Endothelial cell of umbilical vein (primary cell): ENCODE measurements around the gene HID1.

Experiments
- EZH2 ChIP-seq: IDR thresholded peaks from 2 replicates; pipeline ENCODE4 v1.6.1; 2012; ENCODE audit warnings: borderline replicate concordance, low read depth, mild to moderate bottlenecking, moderate library complexity, low read length, inconsistent platforms; ENCODE audit not compliant: severe bottlenecking
- GATA2 ChIP-seq: IDR thresholded peaks from 2 replicates; pipeline ENCODE4 v1.7.0; 2011; ENCODE audit warnings: low read depth, mild to moderate bottlenecking, moderate library complexity, mixed read lengths, low read length; ENCODE audit not compliant: insufficient read length, insufficient read depth
- JUN ChIP-seq: IDR thresholded peaks from 2 replicates; pipeline ENCODE4 v1.6.1; 2011; ENCODE audit warnings: borderline replicate concordance, low read depth; ENCODE audit not compliant: insufficient read length, insufficient read depth
- MYC ChIP-seq: IDR thresholded peaks from one replicate; pipeline ENCODE4 v1.6.1; 2011; ENCODE audit warnings: mild to moderate bottlenecking, low read depth, low read length
- POLR2A ChIP-seq: IDR thresholded peaks from 2 replicates; pipeline ENCODE4 v1.6.1; 2012; ENCODE audit warnings: low read depth, mild to moderate bottlenecking, control low read depth, low read length
- POLR2AphosphoS5 ChIP-seq: IDR thresholded peaks from 2 replicates; pipeline ENCODE4 v1.6.1; 2012; ENCODE audit warnings: low read depth, mild to moderate bottlenecking, control low read depth, low read length, moderate library complexity; ENCODE audit not compliant: insufficient read depth
- TF ChIP-seq, protein P1 (sequence below), 2 donors: IDR thresholded peaks; 1 replicate in 1 of 2; 2 replicates in 1 of 2; pipeline ENCODE4 v1.5.1; 2011; ENCODE audit warnings: low read length in 2 of 2, mild to moderate bottlenecking in 2 of 2, moderate library complexity in 2 of 2, control low read depth in 1 of 2, inconsistent platforms in 1 of 2, low read depth in 1 of 2; ENCODE audit not compliant: insufficient read depth in 1 of 2; ENCODE audit errors: extremely low read depth in 1 of 2
- TF ChIP-seq, protein P2 (sequence below): IDR thresholded peaks from 2 replicates; pipeline ENCODE4 v1.6.1; 2011; ENCODE audit not compliant: insufficient read depth, insufficient read length

DNA sequence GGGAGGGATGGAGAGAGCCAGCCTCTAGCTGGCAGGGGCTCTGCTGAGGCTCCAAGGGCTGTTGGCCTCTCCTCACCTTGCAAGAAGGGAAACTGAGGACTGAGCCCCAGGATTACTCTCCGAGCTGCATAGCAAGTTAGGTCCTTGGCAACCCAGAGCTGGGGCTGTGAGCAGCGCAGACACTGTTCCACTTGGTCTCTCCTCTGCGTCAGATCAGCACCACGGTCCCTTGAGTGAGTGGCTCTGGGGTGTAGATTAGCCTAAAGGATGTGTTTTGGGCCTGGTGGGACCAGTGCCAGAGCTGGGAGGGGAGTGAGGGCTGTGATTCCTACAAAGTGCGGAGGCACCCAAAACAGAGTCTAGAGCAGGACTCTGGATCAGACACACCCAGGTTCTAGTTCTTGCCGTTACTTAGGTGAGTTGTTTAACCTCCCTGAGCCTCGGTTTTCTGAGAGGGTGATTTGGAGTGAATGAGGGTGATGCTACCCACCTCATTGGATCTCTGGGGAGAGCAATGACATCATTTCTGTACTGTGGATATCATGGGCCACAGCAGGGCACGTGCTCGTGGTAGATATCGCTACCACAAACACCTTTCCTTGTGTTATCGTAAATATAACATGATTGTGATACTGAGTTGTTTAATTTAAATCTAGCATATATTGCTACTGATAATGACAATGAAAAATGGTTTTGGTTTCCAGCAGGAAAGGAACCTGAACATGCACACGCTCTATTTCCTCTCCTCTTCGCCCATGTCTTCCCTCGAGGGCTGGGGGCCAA lies 71.0 kb downstream of the HID1 start:
- TF ChIP-seq, protein P1, sequence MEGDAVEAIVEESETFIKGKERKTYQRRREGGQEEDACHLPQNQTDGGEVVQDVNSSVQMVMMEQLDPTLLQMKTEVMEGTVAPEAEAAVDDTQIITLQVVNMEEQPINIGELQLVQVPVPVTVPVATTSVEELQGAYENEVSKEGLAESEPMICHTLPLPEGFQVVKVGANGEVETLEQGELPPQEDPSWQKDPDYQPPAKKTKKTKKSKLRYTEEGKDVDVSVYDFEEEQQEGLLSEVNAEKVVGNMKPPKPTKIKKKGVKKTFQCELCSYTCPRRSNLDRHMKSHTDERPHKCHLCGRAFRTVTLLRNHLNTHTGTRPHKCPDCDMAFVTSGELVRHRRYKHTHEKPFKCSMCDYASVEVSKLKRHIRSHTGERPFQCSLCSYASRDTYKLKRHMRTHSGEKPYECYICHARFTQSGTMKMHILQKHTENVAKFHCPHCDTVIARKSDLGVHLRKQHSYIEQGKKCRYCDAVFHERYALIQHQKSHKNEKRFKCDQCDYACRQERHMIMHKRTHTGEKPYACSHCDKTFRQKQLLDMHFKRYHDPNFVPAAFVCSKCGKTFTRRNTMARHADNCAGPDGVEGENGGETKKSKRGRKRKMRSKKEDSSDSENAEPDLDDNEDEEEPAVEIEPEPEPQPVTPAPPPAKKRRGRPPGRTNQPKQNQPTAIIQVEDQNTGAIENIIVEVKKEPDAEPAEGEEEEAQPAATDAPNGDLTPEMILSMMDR (IDR thresholded peaks at IDR 0.05; ENCODE audit: extremely low read depth in 1 of 2, insufficient read depth in 1 of 2, low read depth in 1 of 2, low read length in 2 of 2) = no peak
- TF ChIP-seq POLR2A (no peak), EZH2 (no peak), GATA2 (no peak), JUN (no peak), POLR2AphosphoS5 (no peak), MYC (no peak)
- TF ChIP-seq, protein P2, sequence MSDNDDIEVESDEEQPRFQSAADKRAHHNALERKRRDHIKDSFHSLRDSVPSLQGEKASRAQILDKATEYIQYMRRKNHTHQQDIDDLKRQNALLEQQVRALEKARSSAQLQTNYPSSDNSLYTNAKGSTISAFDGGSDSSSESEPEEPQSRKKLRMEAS = no peak
